NCI-H1092 (cell line): ENCODE measurements around the gene TEX264.

Experiments
- DNase-seq: peaks from one replicate; lab custom pipeline; 2025; lab: John Stamatoyannopoulos, UW

Gene TEX264

DNA sequence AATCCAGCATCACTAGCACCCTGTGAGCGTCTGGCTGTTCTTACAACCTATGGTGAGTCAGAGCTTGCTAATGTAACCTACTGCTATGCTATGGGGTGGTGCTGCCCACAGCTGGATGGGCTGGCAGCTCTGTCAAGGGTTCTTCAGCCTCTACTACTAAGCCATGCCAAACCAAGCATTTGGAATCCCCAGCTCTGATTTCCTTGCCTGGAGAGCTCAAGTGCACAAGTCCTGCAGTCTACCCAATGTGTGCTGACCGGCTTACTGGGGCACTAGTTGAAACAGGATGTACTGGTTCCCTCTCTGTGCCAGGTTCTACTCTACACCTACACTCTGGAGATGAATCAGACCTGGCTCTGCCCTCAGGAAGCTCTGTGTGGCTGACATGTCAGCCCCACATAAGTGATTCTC is 4.2 kb downstream of the TEX264 start:
- no peak for DNase-seq

GRCh38 chr3:51676102-51676640 is 5.1 kb downstream of the TEX264 start:
- DNase-seq: no peak

DNA sequence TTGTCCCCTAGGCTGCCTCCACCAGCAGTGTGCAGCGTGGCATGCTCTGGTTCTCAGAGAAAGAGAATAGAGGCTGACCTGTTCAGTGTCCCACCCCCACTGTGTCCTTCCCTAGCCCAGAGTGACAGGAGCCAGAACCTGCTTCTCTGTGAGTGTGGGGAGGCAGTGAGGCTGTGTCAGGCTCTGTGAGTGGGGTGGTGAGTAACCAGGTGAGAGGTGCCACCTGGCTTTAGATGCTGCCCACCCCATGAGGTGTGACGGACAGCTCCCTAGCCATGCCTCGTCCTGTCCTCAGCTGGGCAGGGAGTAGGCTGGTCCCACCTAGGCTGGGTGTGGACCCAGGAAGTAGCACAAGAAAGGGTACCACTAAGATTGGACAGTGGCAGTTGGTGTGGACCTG is 6.3 kb downstream of the TEX264 start:
- DNase-seq: no peak

GRCh38 chr3:51678186-51678585 is 7.1 kb downstream of the TEX264 start:
- DNase-seq: no peak

- DNase-seq: no peak
These were observed 7.6 kb downstream of the TEX264 start for GRCh38 chr3:51678641-51679040.

DNA sequence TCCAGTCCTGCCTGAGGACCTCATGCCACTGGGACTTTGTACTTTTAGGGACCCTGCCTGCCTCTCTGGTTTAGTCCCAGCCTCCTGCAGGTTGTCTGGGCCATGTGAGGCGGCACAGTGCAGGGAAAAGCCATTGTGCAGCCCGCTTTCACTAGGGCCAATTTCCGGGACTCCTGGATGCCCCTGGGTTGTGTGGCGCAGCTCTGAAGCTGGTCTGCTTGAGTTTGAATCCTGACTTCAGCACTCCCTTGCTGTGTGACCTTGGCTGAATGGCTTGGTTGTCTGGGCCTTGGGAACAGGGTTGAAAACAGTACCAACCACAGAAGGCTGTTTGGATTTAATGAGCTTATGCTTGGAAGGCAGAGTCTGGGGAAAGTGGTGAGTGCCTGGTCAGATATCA is 8.3 kb downstream of the TEX264 start:
- no peak for DNase-seq

DNA sequence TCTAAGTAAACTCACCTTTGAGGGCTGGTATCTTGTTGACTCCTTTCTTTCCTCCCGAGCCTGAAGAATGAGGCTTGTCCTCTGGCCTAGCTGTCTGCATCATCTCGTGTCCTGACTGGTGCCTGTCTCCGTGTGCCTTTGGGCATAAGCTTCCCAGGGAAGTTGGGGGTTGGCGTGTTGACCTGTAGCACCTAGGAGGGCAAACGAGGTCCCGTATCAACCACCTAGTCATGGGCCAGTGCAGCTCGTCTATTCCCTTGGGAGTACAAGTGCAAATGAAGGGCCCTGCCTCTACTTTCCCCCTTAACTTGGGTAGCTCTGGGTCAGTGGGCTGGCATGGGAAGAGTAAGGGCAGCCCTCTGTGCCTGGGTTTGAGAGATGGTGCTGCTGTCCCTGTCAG is 8.7 kb downstream of the TEX264 start:
- no peak for DNase-seq

DNA sequence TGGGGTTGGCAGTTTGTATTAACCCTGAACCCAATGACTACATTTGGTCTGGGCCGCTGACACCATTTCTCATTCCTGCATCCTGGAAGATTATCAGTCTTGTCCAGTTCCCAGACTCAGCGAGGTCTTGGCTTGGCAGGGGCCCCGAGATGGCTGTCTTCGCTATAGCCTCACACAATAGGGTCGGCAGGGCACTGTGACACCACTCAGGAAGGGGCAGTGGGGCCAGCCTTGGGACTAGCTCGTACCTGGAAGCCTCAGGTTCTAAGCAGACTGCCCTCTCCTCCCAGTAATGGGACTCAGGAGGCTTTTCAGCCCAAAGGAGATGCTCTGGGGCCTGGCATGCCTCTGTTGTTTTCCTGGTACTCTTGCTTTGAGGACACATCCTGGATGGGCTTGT is 9.1 kb downstream of the TEX264 start:
- no peak for DNase-seq

- no peak for DNase-seq
These were observed 9.7 kb downstream of the TEX264 start for GRCh38 chr3:51680663-51681230.

DNA sequence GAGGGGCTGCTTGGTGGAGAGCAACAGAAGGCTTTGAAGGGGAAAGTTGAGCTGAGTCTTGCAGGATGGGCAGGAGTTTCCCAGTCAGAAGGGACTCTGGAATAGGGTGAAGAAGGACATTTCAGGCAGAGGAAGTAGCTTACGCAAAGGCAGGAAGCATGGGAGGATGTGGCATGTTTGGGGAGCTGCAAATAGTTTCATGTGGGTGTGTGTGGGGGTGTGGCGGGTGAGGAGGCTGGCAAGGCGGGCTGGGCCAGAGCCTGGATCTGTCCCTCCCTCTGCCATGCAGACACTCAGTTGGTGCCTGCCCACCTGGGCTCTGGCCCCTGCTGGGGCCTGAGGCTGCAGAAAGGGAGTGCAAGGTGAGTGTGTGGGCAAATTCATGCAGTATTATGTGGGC is 10.4 kb downstream of the TEX264 start:
- no peak for DNase-seq

DNA sequence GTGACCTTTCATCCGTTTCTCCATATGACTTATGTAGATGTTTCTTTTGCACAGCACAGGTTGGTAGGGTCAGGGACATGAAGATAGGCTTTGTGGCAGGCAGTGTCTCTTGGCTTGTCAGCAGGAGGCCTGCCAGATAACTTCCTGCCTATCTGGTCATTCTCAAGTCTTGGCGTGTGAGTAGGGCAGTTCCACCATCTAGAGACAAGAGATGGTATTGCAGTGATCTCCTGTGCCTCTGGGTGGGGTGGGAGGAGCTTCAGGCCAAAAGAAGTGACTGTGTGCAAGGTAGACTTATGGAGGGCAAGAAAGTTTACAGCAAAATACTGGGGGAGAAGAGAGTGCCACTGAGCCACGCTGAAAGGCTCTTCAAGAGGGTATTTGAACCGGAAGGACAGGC is 11.0 kb downstream of the TEX264 start:
- DNase-seq: peak; percentile 15

- DNase-seq: no peak
These were observed 11.5 kb downstream of the TEX264 start for GRCh38 chr3:51682526-51682925.

GRCh38 chr3:51683566-51683965 is 12.5 kb downstream of the TEX264 start:
- DNase-seq: no peak

- no peak for DNase-seq
These were observed 14.1 kb downstream of the TEX264 start for GRCh38 chr3:51684971-51685751.

DNA sequence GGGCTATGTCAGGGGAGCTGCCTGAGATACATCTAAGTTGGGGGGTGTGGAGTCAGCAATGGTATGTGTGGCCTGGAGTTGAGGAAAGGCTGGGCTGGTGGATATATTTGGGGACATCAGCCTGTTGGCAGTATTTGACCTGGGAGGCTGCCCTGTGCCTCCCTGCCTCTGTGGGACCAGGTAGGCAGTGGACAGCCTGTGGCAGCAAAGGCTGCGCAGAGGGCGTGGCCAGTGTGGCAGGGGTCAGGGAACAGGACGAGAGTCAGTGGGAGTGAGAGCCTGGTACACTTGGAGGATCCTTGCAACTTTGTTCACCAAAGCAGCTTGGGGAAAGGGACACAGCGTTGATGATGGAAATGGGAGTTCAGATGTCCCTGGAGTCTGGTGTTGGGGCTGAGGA is 15.0 kb downstream of the TEX264 start:
- DNase-seq: no peak

DNA sequence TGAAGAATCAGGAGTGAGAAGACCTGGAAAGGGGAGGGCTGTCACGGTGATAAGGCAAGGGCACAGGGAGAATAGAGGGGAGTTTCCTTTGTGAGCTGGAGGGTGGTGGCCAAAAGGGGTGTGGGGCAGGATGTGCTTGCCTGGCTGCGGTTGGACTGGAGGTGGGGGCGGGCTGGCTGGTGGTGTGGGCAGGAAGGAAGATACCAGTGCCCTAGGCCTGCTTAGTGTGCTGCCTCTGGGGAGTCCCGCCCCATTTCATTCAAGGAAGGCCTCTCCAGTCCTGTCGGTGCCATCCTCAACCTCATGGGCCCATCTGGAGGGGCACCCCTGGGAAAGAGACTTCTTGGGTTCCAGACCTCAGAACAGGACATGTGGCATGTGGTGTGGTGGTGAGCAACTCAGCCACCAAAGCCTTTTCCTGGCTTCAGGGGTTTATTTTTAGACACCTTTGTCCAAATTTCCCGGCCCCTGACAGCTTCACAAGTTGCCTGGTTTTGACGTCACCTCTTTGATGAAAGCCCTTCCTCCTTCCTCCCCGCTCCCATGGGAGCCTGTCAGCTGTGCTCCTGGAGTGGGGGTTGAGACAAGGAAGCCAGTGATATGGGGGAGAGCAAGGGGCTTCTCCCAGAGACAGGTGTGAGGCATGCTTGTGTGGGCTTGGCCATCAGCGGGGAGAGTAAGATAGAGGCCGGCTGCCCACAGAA is 15.6 kb downstream of the TEX264 start:
- no peak for DNase-seq

- DNase-seq: no peak
These were observed 16.6 kb downstream of the TEX264 start for GRCh38 chr3:51687431-51688205.

DNA sequence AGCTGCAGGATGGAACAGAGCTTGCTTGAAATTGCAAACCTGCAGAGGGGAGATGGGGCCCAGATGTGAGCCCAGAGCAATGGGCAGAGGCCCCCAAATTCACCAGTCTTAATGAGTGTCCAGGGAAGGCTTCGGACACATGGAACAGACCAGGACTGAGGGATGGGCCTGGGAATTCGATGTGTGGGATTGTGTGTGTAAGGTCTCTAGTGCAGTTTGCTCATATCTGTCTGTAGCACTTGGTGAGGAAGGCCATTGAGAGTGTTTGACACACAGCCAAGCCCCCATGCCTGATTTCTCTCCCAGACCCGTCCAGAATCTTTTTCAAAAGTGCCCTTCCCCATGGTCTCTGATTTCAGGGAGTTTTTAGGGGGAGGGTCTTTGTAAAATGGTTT is 17.2 kb downstream of the TEX264 start:
- no peak for DNase-seq

GRCh38 chr3:51691021-51691420 is 20.0 kb downstream of the TEX264 start:
- no peak for DNase-seq

- DNase-seq: no peak
These were observed 20.9 kb downstream of the TEX264 start for GRCh38 chr3:51691949-51692348.

- no peak for DNase-seq
These were observed 21.9 kb downstream of the TEX264 start for GRCh38 chr3:51692980-51693395.

GRCh38 chr3:51696954-51697353 is 25.9 kb downstream of the TEX264 start:
- no peak for DNase-seq
